ENCODE results near the gene RAET1G.
"Not testable (repeated sequence)": the region's sequence is repeated elsewhere in the genome, so short reads cannot be mapped to it uniquely, and the experiment has no call there.

RAET1G gene

DNA sequence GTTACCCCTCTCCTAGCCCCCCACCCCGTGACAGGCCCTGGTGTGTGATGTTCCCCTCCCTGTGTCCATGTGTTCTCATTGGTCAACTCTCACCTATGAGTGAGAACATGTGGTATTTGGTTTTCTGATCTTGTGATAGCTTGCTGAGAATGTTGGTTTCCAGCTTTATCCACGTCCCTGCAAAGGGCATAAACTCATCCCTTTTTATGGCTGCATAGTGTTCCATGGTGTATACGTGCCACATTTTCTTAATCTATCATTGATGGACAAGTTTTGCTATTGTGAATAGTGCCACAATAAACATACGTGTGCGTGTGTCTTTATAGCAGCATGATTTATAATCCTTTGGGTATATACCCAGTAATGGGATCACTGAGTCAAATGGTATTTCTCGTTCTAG is 31.1 kb downstream of the RAET1G start:
- not testable (repeated sequence) for DNase-seq

DNA sequence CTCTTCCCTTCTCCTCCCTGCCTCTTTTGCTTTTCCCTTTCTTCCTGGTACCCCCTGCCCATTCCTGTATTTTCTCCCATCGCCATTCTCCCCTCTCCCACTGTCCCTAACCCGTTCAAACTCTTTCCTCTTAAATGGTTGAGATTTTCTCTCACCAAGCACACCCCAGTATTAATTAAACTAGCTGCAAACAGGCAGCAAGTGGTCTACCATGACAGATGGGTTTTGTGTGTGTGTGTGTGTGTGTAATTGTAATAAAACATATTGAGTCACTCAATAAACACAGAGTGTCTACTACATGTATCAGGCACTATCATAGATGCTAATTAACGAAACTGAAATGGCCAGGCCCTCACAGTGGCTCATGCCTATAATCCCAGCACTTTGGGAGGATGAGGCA is 31.7 kb downstream of the RAET1G start:
- no peak for DNase-seq

DNA sequence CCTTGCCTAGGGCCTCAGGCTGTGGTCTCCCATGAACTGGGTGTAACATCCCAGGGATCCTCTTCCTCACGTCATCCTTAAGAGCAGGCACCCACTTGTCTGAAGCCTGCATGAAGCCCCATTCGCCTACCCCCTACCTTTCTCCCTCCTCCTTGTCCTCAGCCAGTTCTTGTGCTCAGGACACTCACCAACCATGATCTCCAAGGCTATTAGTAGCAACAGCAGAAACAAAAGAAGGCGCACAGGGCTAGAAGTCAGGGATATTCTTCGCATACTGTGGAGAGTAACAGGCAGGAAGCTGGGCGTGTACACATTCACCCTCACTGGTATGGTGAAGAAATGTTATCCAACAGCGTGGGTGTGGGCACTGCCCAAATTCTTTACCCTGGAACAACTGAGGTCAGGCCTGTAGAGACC is 32.3 kb downstream of the RAET1G start:
- no peak for DNase-seq

DNA sequence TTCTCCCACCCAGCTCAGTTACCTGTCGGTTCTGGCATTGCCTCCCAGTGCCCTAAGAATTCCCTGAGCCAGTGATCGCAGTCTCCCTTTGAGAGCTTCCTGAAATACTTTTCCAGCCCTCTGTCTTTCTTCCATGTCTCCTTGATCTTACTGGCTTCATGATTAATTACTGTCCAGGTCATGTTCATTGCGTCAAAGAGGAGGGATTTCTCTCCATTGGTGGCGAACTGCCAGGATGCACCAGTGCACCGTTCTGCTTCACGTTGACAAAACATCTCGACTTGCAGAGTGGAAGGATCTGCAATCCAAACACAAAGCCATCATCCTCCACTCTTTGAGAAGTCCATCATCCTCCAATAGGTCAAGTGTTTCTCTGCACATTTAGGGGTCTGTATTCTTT is 33.6 kb downstream of the RAET1G start:
- no peak for DNase-seq

DNA sequence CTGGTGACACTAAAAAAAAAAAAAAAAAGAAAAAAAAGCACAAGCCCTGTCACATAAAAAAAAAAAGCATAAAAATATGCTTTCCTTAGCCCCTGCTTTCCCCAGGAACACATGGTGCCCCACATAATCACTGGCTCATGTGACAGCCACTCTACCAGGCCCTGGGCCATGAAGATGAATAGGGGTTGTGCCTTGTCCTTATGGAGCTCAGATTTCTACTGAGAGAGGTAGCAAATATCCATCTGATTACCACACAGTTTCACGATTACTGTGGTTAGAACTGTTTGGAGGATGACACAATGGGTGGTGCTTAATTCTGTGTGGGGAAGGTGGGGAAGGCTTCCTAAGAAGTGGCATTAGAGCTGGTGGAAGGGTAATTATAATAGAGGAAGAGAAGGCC is 34.3 kb downstream of the RAET1G start:
- DNase-seq, result no peak

DNA sequence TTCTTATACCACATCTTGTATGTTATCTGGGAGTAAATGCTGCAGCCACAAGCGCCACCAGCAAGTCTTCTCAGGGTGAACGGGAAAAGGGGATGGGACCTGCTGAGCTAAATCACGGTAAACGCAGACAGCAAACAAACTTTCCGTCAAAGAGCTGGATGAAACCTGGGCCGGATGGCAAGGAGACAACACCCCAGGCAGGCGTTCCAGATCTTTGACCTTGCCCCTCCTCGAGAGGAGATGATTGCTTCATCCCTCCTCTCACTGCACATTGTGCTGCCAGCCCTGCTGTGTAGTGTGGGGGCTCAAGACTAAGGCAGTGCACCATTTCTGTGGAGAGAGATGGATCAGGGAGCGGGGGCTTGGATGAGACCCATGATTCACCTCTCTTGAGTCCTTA is 34.8 kb downstream of the RAET1G start:
- DNase-seq, result no peak

DNA sequence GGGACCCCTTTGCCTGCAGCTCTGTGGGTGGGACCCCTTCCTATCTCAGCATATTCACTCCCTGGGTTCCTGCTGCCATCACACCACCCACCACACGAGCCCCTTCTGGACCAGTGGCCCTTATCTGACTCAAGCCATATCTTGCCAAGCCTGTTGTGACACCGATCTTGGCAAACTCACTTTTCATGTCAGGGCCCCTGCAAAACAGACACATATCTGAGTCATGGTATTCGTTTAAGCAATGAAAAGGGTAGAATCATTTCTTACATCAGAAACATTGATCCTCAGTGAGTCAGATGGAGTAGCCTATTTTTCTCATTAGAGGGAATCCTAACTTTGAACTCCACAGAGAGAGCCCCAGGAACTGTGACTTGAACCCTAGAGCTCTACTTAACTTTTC is 35.6 kb downstream of the RAET1G start:
- DNase-seq, result no peak

DNA sequence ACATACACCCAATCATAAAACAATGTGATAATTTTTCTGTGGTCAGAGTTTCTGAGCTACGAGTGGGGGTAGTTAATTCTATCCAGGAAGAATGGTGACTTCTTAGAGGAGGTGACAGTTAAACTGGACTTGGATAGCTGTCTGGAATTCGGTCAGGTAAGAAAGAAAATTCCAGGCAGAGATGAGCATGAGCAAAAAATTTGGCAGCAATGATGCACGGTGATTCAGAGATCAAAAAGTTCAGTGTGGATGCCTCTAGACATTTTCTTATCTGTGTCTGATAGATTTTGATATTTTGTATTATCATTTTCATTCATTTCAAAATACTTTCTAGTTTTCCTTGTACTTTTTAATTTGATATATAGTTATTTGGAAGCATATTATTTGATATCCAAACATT is 37.0 kb downstream of the RAET1G start:
- DNase-seq, result no peak

DNA sequence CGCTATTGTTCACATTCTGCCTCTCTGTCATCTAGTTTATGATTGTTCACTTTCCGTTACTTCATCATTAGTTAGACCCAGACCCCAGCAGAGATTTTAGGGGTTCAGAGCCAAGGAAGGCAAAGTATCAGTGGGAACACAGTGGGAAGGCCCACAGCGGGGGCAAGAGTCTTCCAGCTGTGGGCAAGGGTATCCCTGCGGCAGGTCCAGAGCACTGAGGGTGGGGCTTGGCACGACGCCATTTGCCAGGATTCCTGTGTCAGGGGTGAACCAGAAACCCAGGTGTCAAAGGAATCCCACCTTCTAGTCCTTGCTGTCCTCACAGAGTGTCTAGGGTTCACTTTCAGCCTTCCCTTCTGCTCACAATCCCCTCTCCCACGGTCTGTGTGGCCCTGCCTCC is 38.3 kb downstream of the RAET1G start:
- no peak for DNase-seq

DNA sequence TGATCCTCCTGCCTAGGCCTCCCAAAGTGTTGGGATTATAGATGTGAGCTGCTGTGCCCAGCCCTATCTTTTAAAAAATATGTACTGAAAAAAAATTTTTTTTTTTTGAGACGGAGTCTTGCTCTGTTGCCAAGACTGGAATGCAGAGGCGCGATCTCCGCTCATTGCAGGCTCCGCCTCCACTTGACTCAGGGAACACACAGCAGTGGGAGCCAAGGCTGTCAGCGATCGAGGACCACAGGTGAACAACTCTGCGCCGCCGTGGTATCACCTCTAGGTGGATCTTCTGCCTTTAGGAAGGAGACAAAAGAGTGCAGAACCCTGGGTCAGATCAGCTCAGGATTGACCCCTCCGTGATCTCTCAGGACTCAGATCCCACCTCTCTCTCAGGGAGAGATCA is 38.7 kb downstream of the RAET1G start:
- no peak for DNase-seq

DNA sequence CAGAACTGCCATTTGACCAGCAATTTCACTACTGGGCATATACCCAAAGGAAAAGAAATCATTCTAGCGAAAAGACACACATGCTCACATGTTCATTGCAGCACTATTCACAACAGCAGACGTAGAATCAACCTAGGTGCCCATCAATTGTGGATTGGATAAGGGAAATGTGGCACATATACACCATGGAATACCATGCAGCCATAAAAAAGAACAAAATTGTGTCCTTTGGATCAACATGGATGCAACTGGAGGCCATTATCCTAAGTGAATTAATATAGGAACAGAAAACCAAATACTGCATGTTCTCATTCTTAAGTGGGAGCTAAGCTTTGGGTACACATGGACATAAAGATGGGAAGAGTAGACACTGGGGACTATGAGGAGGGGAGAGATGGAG is 41.1 kb downstream of the RAET1G start:
- DNase-seq, result no peak

DNA sequence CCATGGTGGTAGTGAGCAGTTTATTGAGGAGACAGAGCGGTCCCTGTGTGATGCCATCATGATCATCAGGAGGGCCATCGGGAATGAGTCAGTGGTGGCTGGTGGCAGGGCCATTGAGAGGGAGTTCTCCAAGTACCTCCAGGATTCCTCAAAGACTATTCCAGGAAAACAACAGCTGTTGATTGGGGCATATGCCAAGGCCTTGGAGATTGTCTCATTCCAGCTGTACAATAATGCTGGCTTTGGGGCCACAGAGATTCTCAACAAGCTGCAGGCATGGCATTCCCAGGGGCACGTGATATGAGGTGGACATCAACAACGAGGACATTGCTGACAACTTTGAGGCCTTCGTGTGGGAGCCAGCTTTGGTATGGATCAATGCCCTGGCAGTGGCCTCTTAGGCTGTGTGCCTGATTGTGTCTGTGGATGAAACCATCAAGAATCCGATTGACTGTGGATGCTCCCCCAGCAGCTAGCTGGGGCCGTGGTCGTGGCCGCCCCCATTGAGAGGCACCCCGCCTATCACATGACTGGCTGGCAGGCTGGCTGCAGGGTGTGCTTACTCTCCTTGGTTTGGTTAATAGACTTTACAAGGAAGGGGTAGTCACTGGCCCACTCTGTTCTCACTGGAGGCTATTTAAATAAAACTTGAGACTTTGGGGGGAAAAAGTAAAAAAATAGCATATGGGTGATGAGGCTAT is 41.7 kb downstream of the RAET1G start:
- no peak for DNase-seq

DNA sequence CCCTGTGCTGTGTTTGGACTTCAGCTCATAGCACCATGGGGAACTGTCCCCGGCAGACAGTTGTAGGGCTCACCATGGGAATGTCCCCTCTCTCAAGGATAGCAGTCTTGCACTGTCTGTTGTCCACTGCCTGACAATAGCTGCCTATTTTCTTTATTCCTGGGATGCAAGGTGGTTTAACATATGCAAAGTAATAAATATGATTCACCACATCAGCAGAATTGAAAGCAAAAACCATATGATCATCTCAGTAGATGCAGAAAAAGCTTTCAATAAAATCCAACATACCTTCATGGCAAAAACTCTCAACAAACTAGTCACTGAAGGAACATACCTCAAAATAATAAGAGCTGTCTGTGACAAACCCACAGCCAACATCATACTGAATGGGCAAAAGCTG is 45.3 kb downstream of the RAET1G start:
- DNase-seq, result no peak

DNA sequence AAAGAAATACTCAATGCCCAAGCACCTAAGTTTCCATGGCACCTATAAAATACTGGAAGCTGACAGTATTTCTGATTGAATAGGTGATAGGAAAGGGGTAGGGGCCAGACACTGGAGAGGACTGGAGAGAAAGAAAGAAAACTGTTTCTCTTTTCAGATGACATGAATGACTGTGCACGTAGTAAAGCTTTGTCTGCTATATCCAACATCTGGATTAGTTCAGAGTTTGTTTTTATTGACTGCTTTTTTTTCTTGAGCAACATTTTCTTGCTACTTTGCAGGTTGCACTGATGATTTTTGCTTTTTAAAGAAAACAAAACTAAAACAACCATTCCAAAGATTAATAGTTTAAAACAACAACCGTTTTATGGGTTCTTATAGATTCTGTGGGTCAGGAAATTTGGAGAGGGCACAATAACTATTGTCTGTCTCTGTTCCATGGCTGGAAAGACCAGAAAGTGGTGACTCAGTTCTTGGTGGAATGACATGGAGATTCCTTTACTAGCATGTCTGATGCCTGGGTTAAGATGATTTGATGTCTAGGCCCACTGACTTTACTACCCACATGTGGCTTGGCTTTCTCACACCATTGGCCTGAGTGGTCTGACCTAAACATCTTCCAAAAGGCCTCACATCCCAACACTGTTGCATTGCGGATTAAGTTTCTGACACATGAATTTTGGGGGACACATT is 46.5 kb downstream of the RAET1G start:
- no peak for DNase-seq

DNA sequence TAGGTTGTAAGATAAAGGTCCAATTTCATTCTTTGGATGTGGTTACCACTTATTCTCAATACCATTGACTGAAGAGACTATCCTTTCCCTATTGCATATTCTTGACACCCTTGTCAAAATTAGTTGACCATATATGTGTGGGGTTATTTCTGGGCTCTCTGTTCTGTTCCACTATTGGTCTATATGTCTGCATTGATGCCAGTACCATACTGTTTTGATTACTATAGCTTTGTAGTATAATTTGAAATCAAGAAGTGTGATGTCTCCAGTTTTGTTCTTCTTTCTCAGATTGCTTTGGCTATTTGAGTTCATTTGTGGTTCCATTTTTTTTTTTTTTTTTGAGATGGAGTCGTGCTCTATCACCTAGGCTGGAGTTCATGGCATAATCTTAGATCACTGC is 50.7 kb downstream of the RAET1G start:
- DNase-seq, result no peak

DNA sequence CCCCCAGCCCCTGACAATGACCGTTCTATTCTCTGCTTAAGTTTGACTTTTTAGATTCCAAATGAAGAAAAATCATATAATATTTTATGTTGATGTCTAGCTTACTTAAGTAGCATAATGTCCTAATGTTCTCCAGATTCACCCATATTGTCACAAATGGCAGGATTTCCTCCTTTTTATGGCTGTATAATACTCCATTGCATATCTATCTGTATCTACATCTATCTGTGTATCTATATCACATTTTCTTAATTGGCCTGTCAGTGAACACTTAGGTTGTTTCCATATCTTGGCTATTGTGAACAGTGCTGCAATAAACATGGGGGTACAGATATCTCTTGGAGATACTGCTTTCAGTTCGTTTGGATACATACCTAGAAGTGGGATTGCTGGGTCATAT is 51.7 kb downstream of the RAET1G start:
- no peak for DNase-seq

DNA sequence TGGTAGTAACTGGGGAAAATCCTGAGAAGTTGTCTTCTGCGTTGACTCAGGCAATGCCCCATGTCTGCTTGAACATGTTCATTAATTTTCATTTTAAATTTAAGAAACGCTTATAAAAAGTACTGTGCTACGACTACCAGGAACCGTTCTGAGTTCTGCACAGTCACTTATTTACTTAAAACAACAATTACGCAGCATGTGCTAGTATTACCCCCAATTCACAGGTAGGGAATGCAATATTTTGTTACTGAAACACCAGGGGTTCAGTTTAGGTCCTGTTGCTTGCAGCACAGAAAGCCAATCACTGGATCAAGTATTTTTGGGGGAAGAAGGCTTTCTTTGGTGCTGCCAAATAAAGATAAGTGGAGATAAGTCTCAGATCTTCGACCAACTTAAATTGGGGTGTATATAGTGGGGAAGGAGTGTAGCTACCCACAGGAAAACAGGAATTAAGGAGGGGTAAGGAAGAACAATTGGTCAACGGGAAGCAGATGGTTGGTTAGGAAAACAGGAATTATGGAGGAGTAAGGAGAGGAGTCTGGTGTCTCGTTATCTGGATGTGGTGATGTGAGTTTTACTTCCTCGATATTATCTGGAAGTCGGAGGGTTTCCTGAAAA is 53.5 kb downstream of the RAET1G start:
- DNase-seq, result no peak

DNA sequence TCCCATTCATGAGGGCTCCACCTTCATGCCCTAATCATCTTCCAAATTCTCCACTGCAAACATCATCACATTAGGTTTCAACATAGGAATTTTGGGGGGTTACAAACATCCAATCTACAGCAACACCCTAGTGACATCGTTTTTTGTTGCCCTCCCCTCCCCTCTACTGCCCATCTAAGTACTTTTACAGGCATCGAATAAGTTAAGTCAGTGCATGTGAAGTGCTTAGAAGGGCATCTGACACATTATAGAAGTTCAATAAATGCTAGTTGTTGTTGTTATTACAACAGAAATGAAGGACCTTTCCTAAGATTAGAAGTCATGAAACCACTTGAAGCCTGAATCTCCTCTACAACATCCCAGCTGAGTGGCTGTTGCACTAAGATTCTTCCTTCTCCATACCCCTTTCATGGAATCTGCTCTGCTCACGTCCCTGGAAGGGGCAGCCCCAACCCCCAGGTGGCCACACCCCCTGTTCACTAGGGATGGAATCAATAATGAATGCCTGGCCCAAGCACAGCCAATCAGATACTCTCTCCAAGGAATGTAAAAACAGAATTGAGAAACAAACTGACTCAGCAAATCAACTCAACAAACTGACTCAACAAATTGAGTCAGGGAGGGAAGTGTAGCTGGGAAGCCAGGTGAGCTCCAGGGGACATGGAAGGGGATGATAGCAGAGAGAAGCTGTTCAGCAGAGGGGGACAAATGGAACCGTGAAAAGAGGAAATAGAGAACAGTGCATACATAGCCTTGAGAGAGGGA is 54.9 kb downstream of the RAET1G start:
- DNase-seq, result no peak

Measured in stimulated activated CD4-positive, alpha-beta T cell treated with anti-CD3 and anti-CD28 coated beads, Interleukin-2, amount 100 ng/mL, for 24 hours (primary cell).